NCI-H226 (cell line): Measurements from ENCODE around the gene ERGIC2.

Experiments used
- DNase-seq: peaks from one replicate; pipeline ENCODE4 v3.0.0-alpha.2; 2015

Gene ERGIC2

GRCh38 chr12:29374012-29374411, 7.0 kb downstream of the ERGIC2 start:
- DNase-seq = no peak

DNA sequence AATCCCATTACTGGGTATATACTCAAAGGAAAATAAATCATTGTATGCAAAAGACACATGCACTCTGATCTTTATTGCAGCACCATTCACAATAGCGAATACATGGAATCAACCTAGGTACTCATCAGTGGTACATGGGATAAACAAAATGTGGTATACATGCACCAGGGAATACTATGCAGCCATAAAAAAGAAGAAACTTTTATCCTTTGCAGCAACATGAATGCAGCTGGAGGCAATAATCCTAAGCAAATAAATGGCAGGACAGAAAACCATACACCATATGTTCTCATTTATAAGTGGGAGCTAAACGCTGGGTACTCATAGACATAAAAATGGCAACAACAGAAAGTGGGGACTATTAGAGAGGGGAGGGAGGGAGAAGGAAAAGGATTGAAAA, 15.9 kb downstream of the ERGIC2 start:
- no peak for DNase-seq

DNA sequence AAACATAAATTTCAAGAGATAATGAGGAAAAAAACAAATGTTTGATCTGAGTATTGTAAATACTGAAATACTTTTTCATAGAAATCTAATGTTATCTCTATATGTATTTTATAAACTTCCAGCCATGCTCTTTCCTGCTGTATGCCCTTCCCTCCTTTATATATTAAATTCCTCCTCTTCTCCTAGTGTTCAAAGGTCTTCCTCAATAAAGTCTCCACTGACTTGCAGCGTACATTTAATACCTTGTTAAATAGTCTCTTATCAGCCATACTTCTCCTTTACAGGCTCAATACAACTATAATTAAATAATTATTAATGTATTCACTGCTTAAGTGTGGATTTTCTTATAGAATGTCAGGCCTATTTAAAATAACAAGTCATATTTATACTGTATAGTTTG, 26.0 kb downstream of the ERGIC2 start:
- no peak for DNase-seq

DNA sequence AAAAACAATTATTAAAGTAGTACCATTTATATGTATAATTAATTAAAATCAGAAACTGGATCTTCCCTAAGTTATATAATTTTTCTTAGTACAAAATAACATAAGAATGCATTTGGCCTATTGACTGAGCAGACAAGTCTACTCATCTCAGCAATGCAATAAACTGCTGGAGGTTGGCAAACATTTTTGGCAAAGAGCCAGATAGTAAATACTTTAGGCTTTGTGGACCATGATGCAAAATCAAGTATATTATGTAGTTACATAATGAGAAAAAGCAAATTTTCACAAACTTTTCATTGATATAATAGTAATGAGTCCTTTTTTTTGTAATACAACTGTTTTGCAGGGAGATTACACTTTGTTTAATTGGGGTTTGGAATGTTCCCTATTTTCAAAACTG, 30.9 kb downstream of the ERGIC2 start:
- DNase-seq = peak; percentile 28

GRCh38 chr12:29346769-29347421, 34.1 kb downstream of the ERGIC2 start:
- DNase-seq = no peak

GRCh38 chr12:29343022-29343799, 37.8 kb downstream of the ERGIC2 start:
- DNase-seq = no peak

DNA sequence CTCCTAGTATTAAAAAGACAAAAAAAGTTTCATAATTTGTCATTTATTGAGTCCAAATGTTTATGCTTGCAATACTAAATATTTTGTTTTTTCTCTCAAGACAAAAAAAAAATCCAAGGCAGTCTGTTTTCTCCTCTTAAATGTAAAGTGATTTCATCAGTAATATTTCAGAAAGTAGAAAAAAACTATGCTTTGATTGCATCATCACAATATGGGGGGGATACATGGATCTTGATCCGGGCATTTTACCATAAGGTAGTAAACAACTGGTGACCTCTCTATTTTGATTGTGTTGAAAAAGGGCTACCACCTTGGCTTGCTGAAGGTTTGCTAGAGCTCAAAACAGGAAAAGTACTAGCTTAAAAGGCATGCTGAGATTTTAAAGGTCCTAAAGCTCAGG, 43.6 kb downstream of the ERGIC2 start:
- no peak for DNase-seq

DNA sequence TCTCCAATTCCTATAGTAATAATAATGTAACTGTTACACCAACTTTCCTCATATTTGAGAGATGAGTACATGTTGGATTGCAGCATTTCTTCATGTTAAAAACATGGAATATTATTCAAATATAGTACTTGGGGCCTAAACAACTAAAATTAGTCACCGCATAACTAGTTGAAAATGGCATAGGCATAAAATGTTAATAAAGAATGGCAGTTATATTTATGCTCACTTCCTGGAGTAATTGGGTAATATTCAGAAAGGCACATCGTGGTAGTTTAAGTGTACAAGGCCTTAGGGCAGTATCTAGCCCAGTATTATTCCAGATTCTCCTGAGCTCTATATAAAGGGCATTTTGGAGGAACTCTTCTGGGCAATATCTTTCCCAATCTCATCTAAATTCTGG, 46.0 kb downstream of the ERGIC2 start:
- DNase-seq = no peak

GRCh38 chr12:29333178-29333577, 47.8 kb downstream of the ERGIC2 start:
- DNase-seq = no peak

- no peak for DNase-seq
Measured at GRCh38 chr12:29329411-29329810, 51.6 kb downstream of the ERGIC2 start.

DNA sequence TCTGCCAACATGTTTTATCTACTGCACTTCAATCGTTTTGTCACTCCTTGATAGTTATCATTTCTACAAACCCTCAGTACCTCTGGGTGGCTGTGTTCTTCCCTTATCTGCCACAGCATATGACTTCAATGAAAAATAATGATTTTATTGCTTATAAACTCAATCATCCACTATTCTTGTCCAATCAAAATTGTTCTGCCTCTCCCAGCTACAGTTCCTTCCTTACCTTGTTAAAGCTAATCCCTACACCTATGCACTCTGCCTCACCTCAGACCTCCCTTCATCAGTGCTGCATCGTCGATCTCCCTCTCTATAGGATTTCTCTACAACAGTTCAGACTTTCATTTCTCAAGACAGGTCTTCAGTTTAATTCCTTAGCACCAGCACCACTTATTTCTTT, 58.8 kb downstream of the ERGIC2 start:
- no peak for DNase-seq

- DNase-seq = peak; percentile 92
Measured at GRCh38 chr12:29320295-29321085, 60.5 kb downstream of the ERGIC2 start.

GRCh38 chr12:29317556-29318363, 63.2 kb downstream of the ERGIC2 start:
- no peak for DNase-seq

- DNase-seq = peak; percentile 52
Measured at GRCh38 chr12:29316752-29317151, 64.2 kb downstream of the ERGIC2 start.

GRCh38 chr12:29314416-29314815, 66.6 kb downstream of the ERGIC2 start:
- DNase-seq = no peak

- DNase-seq = no peak
Measured at GRCh38 chr12:29310899-29311298, 70.1 kb downstream of the ERGIC2 start.

DNA sequence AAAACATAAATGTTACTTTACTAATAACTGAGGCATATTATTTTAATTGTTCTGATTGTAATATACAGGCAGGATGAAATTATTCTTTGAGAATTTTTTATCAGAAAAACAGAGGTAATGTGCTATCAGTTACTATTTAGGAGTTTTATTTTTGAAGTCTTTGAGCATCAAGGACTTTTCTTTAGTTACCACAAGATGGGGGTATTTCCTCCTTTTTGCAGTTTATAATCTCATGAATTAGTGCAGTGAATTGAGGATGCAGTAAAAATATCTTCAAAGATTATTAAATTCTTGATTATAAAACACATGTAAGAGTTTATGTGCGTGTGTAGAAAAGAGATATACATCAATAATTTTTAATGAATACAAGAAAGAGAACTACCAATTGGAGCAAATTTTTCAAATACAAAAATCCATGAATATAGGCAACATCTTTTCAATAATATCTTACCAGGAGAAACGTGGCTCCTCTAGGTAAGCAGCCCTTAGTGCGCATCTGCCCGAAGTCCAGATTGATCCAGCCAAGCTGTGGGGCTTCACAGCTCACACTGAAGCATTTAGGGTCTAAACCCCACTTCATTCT, 71.6 kb downstream of the ERGIC2 start:
- DNase-seq = no peak

GRCh38 chr12:29306682-29307081, 74.3 kb downstream of the ERGIC2 start:
- no peak for DNase-seq

- DNase-seq = no peak
Measured at GRCh38 chr12:29306266-29306665, 74.7 kb downstream of the ERGIC2 start.

DNA sequence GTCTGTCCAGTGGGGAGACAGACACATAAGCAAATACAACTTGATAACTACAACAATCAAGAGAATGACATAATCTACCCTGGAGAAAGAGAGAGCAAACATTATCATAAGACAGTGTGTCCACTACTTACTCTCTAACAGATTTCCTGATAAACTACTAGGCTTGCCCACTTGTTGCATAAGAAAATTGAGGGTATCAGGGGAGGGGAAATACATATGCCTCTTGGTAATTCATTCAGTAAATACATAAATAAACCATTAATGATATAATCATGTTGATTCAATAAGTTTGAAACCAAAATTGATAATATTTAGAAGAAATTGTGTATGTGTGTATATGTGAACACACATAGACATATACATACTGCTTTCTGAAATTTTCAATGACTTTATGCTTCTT, 76.6 kb downstream of the ERGIC2 start:
- DNase-seq = no peak

DNA sequence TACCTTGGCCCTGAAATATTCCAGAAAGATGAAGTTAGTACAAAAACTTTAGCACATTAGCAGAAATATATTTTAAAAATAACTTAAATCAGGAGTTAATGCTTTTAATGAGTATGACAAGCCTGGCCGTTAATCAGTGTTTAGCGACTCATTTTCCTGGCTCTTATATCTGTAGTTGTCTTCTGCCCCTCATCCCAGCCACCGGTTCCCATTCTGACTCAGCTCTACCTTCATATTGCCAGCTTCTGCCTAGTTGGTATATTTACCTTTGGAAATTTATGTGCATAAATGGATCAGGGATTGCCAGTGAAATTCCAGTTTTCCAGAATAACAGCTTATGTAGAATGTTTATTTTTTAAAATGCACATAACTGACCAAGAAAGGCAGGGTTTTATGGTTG, 79.9 kb downstream of the ERGIC2 start:
- no peak for DNase-seq

- no peak for DNase-seq
Measured at GRCh38 chr12:29299633-29300032, 81.3 kb downstream of the ERGIC2 start.

DNA sequence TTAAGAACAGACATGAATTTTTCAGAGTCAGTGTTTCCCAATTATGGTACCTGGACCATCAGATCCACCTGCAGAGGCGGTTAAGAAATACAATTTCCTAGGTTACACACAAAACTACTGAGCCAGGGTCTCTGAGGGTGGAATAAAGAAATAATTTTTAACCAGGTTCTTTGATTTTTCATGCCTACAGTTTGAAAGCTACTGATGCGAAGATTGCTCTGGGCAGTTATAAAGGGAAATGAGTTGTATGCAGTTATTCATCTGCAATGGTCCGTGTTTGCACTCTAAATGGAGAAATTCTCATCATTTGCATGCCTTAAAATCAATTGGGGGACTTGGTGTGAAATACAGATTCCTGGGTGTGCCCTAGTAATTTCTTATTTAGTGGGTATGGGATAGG, 89.7 kb downstream of the ERGIC2 start:
- no peak for DNase-seq
